HepG2 (cell line): ENCODE measurements around the gene SEC61A2. TPM values are rescaled to one million over a fixed set of nuclear protein-coding genes. Genes with fewer than 3 reads are reported as not detected.

ENCODE experiments used
- ELF3 ChIP-seq: IDR thresholded peaks from 2 replicates; pipeline ENCODE4 v1.6.1; 2016; ENCODE audit warnings: missing genetic modification reagents, missing compliant biosample characterization
- NFE2L2 ChIP-seq: fragments of 150-350 bp; IDR thresholded peaks from 2 replicates; pipeline ENCODE4 v1.6.1; 2014; ENCODE audit warnings: low read length
- SCMH1 ChIP-seq: sonication (generic); formaldehyde crosslinking; IDR thresholded peaks from 2 replicates; pipeline ENCODE4 v1.9.0; 2021; ENCODE audit warnings: missing genetic modification reagents, mild to moderate bottlenecking, borderline replicate concordance
- SRSF4 ChIP-seq: fragments of 200-400 bp; formaldehyde crosslinking; IDR thresholded peaks from one replicate; pipeline ENCODE4 v1.6.1; 2018; ENCODE audit warnings: mild to moderate bottlenecking, low read depth, low read length, moderate library complexity; ENCODE audit not compliant: poor library complexity, severe bottlenecking
- TGIF2 ChIP-seq: IDR thresholded peaks from 2 replicates; pipeline ENCODE4 v1.6.1; 2016; ENCODE audit warnings: control low read depth, missing compliant biosample characterization
- ZNF691 ChIP-seq: sonication (generic); formaldehyde crosslinking; IDR thresholded peaks from 2 replicates; pipeline ENCODE4 v1.4.0; 2020; ENCODE audit warnings: missing genetic modification reagents, low read depth, mild to moderate bottlenecking, borderline replicate concordance
- ZNF703 ChIP-seq: sonication (generic); formaldehyde crosslinking; IDR thresholded peaks from 2 replicates; pipeline ENCODE4 v1.5.1; 2020; ENCODE audit warnings: missing genetic modification reagents, mild to moderate bottlenecking, moderate library complexity, borderline replicate concordance
- ZNF747 ChIP-seq: sonication (generic); formaldehyde crosslinking; IDR thresholded peaks from 2 replicates; pipeline ENCODE4 v1.8.1; 2023; ENCODE audit warnings: missing genetic modification reagents, mild to moderate bottlenecking, borderline replicate concordance
- ZNF788 ChIP-seq: sonication (generic); formaldehyde crosslinking; IDR thresholded peaks from 2 replicates; pipeline ENCODE4 v1.5.0; 2020; ENCODE audit warnings: mild to moderate bottlenecking, missing genetic modification reagents, borderline replicate concordance
- polyA plus RNA-seq, 8 experiments: library from polyadenylated mRNA; depleted of rRNA in 3 of 8; stranded (reverse) in 7 of 8; unstranded in 1 of 8; fragments of >200 nt; fragmentation: Illumina TruSeq in 4 of 8; extraction: Trizol in 4 of 8; gene quantifications; 2 replicates each; pipeline versions ENCODE4 v1.2.1 to v1.2.3, GENCODE V29; 2011 to 2016; ENCODE audit warnings: low read depth in 4 of 8, missing spikeins in 1 of 8, mixed read lengths in 1 of 8; ENCODE audit not compliant: insufficient read depth in 1 of 8
- total RNA-seq, 5 experiments: library from RNA; depleted of rRNA; stranded (reverse); fragments of >200 nt; fragmentation: Illumina TruSeq; extraction: Trizol; gene quantifications; 2 replicates each; pipeline ENCODE4 v1.2.3, GENCODE V29; 2016; ENCODE audit warnings: low read depth in 1 of 5
- TF ChIP-seq, protein P1 (sequence below): sonication (generic); formaldehyde crosslinking; IDR thresholded peaks from 2 replicates; pipeline ENCODE4 v1.4.0; 2020; ENCODE audit warnings: missing genetic modification reagents, borderline replicate concordance
- TF ChIP-seq, protein P2 (sequence below): sonication (generic); formaldehyde crosslinking; IDR thresholded peaks from 2 replicates; pipeline ENCODE4 v1.4.0; 2020; ENCODE audit warnings: mild to moderate bottlenecking, missing genetic modification reagents
- TF ChIP-seq, protein P3 (sequence below): sonication (generic); formaldehyde crosslinking; IDR thresholded peaks from 2 replicates; pipeline ENCODE4 v1.5.0; 2020; ENCODE audit warnings: missing genetic modification reagents
- TF ChIP-seq, protein P4 (sequence below): sonication (generic); formaldehyde crosslinking; IDR thresholded peaks from 2 replicates; pipeline ENCODE4 v1.5.0; 2020; ENCODE audit warnings: missing genetic modification reagents

The SEC61A2 gene
- total and polyA plus RNA-seq, 2 of the 13 experiments (the other 11 are each of a cell fraction or from before 2014, with no cell fraction given), result 5.5 to 7.4 TPM

GRCh38 chr10:12195603-12196506 lies 66.4 kb downstream of the SEC61A2 start, which contains the start of the genes CDC123 and NUDT5 (continued):
- TF ChIP-seq ZNF747 (CRISPR knock-in tag), result 0 out of 2 replicates have a peak, but pooled peaks have one; percentile 36
- 0 out of 2 replicates have a peak, but pooled peaks have one; percentile 27 for TF ChIP-seq ZNF703
- TF ChIP-seq, protein P1, sequence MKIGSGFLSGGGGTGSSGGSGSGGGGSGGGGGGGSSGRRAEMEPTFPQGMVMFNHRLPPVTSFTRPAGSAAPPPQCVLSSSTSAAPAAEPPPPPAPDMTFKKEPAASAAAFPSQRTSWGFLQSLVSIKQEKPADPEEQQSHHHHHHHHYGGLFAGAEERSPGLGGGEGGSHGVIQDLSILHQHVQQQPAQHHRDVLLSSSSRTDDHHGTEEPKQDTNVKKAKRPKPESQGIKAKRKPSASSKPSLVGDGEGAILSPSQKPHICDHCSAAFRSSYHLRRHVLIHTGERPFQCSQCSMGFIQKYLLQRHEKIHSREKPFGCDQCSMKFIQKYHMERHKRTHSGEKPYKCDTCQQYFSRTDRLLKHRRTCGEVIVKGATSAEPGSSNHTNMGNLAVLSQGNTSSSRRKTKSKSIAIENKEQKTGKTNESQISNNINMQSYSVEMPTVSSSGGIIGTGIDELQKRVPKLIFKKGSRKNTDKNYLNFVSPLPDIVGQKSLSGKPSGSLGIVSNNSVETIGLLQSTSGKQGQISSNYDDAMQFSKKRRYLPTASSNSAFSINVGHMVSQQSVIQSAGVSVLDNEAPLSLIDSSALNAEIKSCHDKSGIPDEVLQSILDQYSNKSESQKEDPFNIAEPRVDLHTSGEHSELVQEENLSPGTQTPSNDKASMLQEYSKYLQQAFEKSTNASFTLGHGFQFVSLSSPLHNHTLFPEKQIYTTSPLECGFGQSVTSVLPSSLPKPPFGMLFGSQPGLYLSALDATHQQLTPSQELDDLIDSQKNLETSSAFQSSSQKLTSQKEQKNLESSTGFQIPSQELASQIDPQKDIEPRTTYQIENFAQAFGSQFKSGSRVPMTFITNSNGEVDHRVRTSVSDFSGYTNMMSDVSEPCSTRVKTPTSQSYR (CRISPR knock-in tag), result no peak
- TF ChIP-seq ELF3 (CRISPR knock-in tag), result peak; percentile 66; the same call in 1 of the 2 replicates
- TF ChIP-seq, protein P2, sequence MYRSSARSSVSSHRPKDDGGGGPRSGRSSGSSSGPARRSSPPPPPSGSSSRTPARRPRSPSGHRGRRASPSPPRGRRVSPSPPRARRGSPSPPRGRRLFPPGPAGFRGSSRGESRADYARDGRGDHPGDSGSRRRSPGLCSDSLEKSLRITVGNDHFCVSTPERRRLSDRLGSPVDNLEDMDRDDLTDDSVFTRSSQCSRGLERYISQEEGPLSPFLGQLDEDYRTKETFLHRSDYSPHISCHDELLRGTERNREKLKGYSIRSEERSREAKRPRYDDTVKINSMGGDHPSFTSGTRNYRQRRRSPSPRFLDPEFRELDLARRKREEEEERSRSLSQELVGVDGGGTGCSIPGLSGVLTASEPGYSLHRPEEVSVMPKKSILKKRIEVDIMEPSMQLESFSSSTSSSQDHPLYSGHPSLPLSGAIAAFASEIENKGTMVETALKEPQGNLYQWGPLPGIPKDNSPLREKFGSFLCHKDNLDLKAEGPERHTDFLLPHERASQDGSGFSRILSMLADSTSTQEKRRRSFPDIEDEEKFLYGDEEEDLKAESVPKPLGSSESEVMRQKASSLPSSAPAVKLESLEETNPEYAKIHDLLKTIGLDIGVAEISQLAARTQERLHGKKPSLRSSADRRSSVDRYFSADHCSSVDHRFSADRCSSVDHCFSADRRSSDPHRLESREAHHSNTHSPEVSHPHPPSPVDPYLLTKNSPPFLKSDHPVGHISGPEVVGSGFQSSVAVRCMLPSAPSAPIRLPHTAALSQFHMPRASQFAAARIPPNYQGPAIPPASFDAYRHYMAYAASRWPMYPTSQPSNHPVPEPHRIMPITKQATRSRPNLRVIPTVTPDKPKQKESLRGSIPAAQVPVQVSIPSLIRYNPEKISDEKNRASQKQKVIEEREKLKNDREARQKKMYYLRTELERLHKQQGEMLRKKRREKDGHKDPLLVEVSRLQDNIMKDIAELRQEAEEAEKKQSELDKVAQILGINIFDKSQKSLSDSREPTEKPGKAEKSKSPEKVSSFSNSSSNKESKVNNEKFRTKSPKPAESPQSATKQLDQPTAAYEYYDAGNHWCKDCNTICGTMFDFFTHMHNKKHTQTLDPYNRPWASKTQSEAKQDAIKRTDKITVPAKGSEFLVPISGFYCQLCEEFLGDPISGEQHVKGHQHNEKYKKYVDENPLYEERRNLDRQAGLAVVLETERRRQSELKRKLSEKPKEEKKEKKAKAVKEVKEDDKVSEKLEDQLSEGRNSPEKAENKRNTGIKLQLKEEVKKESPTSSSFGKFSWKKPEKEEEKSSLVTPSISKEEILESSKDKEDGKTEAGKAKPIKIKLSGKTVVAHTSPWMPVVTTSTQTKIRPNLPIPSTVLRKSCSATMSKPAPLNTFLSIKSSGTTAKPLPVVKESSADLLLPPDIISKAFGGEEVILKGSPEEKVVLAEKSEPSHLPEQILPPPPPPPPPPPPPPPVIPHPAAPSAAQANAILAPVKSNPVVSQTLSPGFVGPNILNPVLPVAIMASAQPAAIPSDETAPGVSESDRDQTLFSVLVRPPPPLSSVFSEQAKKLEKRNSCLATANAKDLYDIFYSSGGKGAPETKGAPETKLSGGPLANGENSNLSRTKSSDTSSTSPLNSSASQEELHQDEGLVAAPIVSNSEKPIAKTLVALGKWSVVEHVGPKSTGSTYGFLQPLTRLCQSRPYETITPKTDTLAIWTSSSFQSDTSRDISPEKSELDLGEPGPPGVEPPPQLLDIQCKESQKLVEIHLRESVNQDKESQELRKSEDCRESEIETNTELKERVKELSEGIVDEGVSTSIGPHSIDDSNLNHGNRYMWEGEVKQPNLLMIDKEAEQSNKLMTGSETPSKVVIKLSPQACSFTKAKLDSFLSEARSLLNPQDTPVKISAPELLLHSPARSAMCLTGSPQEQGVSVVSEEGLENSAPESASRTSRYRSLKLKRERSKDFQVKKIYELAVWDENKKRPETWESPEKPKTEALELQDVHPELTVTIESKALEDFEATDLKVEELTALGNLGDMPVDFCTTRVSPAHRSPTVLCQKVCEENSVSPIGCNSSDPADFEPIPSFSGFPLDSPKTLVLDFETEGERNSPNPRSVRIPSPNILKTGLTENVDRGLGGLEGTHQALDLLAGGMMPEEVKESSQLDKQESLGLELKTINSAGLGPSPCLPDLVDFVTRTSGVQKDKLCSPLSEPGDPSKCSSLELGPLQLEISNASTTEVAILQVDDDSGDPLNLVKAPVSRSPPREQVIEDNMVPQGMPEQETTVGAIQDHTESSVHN (CRISPR knock-in tag), result no peak
- no peak for TF ChIP-seq NFE2L2
- TF ChIP-seq, protein P3, sequence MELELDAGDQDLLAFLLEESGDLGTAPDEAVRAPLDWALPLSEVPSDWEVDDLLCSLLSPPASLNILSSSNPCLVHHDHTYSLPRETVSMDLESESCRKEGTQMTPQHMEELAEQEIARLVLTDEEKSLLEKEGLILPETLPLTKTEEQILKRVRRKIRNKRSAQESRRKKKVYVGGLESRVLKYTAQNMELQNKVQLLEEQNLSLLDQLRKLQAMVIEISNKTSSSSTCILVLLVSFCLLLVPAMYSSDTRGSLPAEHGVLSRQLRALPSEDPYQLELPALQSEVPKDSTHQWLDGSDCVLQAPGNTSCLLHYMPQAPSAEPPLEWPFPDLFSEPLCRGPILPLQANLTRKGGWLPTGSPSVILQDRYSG (CRISPR knock-in tag), result no peak
- TF ChIP-seq ZNF788, result peak; percentile 21; the same call in 1 of the 2 replicates
- peak; percentile 15; the same call in 1 of the 2 replicates for TF ChIP-seq TGIF2 (CRISPR knock-in tag)
- TF ChIP-seq SCMH1, result no peak
- TF ChIP-seq, protein P4, sequence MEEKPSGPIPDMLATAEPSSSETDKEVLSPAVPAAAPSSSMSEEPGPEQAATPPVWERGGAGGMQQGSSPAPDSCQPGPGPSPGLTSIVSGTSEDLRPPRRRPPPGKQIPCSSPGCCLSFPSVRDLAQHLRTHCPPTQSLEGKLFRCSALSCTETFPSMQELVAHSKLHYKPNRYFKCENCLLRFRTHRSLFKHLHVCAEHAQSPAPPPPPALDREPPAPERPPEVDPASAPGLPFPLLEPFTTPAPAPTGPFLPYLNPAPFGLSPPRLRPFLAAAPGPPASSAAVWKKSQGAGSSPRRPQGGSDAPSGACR, result no peak; the same call in 1 of the 2 replicates
- TF ChIP-seq SRSF4, result no peak
- TF ChIP-seq ZNF691 (CRISPR knock-in tag), result no peak; the same call in 1 of the 2 replicates
